Stimulated activated CD4-positive, alpha-beta T cell treated with anti-CD3 and anti-CD28 coated beads, TNF-alpha, amount 100 ng/mL, for 24 hours (primary cell): ENCODE results near the gene NVL.

Experiments used
- DNase-seq, 3 experiments: peaks; one replicate each; pipeline ENCODE4 v3.0.0-alpha.2; 2020; ENCODE audit warnings: low read depth in 3 of 3

NVL gene

GRCh38 chr1:224287714-224288113, 42.3 kb downstream of the NVL start:
- DNase-seq = no peak

GRCh38 chr1:224282140-224282539, 47.8 kb downstream of the NVL start:
- no peak for DNase-seq

DNA sequence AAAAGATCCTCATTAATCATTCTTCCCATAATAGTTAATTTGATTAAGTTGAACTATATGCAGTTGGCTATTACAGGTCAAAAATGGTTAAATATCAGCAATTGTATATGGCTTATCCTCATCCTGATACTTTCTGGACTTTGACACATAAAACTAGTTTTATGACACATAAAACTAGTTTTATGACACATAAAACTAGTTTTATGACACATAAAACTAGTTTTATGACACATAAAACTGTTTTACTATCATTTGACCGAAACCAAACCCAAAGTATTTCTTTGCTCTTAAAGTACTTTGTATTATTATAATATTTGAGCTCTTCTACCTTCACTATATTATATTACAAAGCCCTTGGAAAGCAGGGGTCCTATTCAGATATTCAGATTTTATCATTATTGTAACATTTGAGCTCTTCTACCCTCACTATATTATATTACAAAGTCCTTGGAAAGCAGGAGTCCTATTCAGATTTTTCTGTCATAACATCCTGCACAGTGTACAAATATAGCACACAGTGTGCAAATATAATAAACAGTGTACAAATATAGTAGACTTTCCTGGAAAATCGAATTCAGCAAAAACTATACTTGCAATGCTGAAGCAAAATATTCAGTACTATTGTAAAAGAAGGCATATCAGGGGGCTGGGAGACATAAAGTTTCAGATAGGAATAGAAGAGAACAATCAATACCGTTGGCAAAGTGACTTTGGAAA, 53.0 kb downstream of the NVL start:
- DNase-seq = no peak

DNA sequence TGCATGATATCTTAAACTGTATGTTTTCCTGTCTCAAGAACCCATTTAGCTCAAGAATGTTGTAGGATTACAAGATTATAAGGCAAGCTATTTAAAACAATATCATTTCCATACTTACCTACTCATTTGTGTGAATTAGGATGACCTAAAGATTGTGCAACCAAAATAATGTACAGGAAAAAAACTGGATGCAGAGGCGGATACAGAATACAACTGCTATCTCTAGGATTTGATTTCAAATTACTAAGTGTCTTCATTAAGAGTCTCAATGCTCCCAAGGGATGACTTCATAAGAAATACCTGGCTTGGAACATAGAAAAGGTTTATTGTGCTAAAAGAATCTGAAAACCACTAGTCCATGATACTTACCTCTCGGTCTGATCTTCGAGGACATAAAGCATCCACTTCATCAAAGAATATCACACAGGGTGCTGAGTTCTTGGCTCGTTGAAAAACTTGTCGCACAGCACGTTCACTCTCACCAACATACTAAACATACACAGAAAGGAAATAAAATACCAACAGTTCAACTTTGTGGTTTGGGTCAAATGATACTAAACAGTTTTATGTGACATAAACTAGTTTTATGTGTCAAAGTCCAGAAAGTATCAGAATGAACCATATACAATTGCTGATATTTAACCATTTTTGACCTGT, 54.9 kb downstream of the NVL start:
- DNase-seq = no peak

DNA sequence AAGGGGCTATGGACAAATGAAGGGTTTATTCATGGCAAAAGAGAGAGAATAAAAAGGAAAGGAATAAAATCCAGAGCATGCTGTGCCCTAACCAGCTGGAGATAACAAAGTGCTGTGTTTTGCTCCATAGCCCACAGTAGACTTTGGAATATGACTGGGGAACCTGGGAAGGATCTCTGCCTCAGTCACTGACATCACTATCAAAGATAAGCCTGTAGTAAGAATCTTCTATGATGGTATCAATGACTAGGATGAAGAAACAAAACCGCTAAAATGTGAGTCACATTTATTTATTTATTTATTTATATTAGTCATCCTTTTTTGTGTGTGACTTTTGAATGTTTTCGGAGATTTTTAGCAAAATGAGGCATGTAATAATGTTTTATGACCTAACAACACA, 56.3 kb downstream of the NVL start:
- DNase-seq = no peak

GRCh38 chr1:224271106-224271505, 58.9 kb downstream of the NVL start:
- DNase-seq = no peak

GRCh38 chr1:224267925-224268324, 62.0 kb downstream of the NVL start:
- DNase-seq = no peak

DNA sequence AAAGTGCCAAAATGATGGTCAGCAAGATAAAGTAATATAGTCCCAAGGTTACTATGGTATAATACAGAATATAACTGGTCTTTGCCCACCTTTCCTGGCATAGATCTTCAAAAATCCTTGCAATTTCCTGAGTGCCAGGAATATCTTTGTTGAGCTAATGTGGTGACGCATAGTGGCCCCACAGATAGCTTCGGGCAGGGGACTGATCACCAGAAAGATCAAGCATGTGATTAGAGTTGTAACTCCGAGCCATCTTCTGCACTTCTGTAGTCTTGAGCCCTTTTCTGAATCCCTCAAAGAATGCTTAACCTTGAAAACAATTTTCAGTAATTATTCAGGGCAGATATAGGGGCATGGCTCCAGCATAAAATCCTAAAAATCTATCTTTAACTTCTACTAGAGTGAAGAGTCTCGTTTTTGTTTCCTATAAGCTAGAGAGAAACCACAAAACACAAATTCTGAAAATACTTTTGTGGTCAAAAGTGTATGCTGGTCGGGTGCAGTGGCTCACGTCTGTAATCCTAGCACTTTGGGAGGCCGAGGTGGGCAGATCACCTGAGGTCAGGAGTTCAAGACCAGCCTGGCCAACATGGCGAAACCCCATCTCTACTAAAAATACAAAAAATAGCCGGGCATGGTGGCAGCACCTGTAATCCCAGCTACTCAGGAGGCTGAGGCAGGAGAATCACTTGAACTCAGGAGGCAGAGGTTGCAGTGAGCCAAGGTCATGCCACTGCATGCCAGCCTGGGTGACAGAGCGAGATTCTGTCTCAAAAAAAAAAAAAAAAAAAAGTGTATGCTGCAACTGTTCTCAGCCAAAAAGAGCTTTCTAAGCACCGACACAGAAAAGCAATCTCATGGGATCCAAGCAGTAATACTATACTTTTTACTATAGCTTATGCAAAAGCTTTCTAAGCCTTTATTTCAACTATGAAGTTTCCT, 62.8 kb downstream of the NVL start:
- no peak for DNase-seq

DNA sequence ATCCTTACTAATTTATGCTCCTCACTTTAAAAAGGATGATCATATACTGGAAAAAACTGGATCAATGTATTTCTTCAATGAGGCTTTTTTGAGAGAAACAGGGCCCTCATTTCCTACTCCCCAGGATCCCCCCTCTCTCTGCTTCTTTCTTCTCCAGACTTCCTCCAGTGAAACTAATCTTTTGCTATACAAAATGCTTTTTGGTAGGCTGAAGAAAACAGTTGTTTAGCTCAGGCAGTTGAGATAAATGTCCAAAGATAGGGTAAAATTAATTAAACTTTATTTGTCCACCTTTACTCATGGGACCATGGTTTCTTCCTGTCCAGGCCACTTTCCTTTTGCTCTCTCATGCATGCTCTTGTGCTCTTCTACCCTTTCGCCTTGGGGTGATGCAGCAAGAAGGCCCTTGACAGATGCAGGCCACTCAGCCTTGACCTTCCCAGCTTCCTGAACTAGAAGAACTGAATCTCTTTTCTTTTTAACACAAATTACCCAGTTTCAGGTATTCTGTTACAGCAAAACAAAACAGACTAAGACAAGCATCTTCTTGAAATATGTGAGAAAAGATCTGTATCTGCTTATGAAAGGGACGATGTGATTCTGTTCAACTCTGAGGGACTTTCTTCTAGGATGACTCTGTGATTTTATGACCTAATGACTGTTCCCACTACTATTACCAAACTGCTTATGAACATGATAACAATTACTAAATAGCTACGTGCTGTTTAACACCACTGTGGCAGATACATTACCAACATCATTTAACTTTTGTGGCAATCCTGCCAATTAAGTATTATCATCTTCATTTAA, 63.7 kb downstream of the NVL start:
- DNase-seq = no peak

DNA sequence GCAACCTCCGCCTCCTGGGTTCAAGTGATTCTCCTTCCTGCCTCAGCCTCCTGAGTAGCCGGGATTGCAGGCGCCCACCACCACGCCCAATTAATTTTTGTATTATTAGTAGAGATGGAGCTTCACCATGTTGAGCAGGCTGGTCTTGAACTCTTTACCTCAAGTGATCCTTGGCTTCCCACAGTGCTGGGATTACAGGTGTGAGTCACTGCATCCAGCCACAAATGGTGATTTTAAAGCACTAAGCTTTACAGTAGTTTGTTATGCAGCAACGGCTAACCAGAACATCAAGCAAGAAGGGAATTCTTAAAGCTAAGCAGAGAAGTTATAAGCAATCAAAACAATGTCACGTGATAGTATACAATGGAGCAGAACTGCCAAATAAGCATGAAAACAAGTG, 65.7 kb downstream of the NVL start:
- DNase-seq = no peak

DNA sequence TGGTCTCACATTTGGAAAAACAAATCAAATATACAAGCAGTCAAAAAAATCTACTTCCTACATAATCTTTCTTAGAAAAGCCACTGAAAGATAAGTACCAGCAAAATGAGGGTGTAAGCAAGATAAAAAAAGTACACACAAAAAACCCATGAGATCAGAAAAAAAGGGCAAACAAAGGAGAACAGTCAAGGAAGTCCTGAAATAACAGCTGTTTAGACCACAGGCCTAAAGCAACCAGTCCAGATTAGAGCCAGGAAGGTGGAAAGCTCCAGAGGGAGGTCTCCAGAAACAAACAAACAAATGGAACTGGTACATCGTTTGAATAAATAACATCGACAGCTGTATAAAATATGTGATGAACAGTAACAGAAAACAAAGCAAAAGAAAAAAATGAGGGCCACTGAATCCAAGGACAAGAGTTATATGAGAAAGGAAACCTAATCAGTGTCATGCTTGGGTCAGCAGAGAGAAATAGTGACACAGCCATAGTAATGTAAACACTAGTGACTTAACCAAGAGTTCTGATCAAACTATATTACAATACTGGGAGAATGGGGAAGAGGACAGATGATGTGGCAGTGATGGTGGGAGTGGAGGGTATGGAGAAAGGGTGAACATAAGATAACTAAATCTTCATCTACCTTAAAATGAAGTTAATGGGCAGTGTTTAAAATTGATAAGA, 67.5 kb downstream of the NVL start:
- DNase-seq = no peak

GRCh38 chr1:224259986-224260385, 70.0 kb downstream of the NVL start:
- DNase-seq = no peak

DNA sequence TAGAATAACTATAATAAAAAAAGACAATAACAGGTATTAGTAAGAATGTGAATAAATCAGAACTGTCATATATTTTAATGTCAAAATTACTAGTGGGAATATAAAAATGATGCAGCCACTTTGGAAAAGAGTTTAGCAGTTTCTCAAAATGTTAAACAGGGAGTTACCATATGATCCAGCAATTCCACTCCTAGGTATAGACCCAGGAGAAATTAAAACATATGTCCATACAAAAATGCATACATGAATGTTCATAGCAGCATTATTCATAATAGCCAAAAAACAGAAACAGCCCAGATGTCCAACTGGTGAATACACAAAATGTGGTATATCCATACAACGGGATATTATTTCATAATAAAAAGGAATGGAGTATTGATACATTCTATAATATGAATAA, 71.6 kb downstream of the NVL start:
- DNase-seq = no peak

GRCh38 chr1:224256640-224257039, 73.3 kb downstream of the NVL start:
- DNase-seq = no peak

GRCh38 chr1:224253721-224254120, 76.3 kb downstream of the NVL start:
- DNase-seq = no peak

GRCh38 chr1:224252479-224252878, 77.5 kb downstream of the NVL start:
- DNase-seq = no peak

GRCh38 chr1:224251741-224252146, 78.2 kb downstream of the NVL start:
- no peak for DNase-seq

- no peak for DNase-seq
These were observed 84.8 kb downstream of the NVL start for GRCh38 chr1:224245188-224245587.

DNA sequence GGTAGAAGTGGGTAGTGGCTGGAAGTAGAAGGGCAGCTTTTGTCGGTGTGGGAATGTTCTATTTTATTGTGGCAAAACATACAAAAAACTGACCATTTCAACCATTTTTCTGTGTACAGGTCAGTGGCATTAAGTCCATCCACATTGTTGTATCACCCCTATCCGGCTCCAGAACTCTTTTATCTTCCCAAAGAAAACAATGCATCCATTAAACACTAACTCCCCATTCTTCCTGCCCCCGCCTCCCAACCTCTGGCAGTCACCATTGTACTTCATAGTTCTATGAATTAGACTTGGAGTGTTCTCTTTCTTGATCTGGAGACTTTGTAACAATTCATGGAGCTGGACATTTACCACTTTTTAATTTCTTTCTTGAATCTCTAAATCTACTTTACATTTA, 91.2 kb downstream of the NVL start:
- DNase-seq = no peak

- no peak for DNase-seq
These were observed 91.8 kb downstream of the NVL start for GRCh38 chr1:224238212-224238611.
